SKM-1 treated with dmso at 0.1 percent for 144 hours (cell line): ENCODE measurements around the gene SPTBN5.

Source experiments
- DNase-seq: peaks from one replicate; lab custom pipeline; 2025; ENCODE audit not compliant: unreplicated experiment; lab: John Stamatoyannopoulos, UW

The SPTBN5 gene

DNA sequence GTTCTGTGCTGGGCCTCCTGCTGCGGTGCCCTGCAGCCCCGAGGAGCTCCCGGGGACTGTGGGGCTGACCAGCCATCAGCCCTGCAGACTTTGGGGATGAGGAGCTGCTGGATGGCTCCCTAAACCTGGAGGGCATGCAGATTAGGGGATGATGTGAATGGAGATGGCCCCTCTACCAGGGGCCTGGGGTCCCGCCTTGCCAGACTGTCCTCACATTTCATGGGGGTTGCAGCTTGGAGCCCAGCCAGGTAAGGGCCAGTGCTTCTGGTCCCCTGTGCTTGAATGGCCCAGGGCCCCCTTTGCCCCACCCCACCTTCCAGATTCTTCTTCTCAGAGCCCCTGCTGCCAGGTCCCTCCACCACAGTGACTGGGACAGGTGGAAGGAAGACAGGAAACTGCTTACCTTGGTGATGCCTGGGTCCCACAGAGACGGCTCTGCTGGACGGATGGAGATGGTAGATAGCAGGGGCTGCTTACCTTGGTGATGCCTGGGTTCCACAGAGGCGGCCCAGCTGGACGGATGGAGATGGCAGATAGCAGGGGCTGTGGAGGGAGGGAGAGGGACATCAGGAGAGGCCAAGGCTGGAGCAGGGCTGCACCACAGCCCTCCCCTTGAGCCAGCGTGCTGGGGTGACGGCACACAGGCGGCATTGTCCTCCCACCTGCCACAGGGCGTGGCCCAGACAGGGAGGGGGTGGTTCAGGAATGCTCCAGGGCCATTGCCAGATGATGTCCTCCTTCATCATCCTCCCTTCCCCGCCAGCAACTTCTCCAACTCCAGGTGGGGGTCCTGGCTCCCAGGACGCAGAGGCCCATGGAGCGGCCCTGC lies at the start of gene SPTBN5:
SPTBN5 (minus strand) TSS at position 632 of the 829 bp plus-strand sequence; CDS start at position 76, 556 bp downstream.
- no peak for DNase-seq

DNA sequence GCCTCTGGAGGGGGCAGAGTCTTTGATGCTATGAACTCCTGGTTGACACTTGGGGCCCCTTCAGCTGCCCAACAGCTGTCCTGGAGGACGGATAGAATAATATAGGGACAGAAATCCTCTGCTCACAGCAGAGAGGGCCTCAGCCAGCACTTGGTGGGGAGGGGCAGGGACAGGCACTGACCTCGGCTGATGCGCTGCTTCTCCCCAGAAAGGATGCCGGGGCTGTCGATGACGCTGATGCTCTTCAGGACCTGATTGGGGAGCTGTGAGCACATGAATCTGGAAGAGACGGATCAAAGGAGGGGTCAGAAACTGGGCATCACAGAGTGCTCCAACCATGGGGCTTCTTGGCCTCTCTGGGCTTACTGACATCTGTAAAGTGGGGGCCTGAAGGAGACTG lies 49.0 kb upstream of the SPTBN5 start:
- no peak for DNase-seq

DNA sequence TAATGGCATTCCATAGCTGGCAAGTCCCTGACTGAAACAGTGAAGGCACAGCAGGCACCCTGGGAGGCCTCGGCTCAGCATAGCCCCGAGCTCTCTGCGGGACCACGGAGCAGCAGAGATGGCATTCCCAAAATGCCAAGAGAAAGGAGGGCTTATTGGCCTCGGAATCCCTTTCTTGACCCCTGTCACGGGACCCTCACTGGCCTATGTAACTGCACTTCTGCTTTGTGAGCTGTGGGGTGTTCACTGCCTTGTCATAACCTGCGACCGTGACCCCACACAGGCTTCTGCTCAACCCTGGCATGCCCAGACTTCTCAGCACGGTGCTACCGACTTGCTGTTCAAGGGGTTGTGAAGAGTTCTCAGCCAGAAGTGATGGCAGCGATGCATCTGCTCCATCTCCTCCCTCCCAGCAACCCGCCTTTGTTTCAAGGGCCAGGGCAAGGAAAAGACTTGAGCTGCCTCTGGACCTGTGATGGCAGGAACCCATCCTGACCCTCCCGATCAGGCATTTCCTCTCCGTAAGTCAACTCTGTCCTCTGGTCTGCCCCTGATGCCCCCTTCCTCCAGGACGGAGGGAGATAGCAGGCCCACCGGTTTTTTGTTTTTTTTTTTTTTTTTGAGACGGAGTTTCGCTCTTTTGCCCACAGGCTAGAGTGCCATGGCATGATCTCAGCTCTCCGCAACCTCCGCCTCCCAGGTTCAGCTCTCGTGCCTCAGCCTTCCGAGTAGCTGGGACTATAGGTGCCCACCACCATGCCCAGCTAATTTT lies 48.0 kb upstream of the SPTBN5 start:
- no peak for DNase-seq

DNA sequence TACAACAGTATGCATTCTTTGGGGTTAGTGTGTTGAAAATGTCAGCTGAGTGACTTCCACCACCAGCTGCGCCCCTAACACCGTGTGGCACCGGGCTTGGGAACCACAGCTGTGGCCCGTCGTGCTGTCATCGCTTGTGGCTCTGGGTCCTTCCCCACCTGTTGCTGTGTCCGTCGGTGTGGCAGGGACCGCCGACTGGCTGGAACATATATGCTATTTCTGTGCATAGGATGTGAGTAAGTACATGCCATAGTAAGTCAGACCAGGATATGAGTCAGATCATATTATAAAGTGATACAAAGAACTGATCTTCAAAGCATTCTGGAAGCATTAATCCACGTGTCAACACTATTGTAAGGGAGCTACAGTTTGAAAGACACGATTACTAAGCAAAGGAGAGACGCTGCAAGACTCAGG lies 46.6 kb upstream of the SPTBN5 start:
- no peak for DNase-seq

DNA sequence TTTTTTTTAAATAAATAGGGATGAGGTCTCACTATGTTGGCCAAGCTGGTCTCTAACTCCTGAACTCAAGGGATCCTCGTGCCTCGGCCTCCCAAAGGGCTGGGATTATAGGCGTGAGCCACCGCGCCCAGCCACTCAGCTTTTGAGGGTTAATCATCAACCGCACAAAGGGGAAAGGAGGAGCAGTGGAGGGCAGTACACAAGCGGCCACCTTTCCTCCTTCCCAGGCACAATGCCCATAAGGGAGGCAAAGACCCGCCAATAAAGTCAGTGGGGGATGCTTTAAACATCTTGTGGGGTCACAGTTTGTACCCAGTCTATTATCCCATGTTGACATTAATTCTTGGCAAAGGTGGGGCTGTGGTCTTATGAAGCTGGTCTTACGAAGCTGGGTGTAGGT lies 46.1 kb upstream of the SPTBN5 start:
- no peak for DNase-seq

DNA sequence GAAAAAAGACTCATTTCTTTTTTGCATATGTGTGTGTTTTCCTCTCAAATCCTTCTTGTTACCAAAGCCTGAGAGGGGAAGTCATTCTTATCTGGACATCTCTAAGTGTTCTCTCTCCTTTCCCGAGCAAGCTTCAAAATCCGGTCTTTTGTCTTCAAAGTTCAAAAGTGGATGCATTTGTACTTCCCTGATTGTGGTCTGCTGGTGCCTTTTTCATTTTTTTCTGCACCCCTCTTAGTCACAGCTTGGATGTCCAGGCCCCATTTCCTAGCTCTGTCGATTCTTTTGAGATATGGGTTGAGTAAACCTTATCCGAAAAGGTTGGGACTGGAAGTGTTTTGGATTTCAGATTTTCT lies 43.7 kb upstream of the SPTBN5 start:
- no peak for DNase-seq

DNA sequence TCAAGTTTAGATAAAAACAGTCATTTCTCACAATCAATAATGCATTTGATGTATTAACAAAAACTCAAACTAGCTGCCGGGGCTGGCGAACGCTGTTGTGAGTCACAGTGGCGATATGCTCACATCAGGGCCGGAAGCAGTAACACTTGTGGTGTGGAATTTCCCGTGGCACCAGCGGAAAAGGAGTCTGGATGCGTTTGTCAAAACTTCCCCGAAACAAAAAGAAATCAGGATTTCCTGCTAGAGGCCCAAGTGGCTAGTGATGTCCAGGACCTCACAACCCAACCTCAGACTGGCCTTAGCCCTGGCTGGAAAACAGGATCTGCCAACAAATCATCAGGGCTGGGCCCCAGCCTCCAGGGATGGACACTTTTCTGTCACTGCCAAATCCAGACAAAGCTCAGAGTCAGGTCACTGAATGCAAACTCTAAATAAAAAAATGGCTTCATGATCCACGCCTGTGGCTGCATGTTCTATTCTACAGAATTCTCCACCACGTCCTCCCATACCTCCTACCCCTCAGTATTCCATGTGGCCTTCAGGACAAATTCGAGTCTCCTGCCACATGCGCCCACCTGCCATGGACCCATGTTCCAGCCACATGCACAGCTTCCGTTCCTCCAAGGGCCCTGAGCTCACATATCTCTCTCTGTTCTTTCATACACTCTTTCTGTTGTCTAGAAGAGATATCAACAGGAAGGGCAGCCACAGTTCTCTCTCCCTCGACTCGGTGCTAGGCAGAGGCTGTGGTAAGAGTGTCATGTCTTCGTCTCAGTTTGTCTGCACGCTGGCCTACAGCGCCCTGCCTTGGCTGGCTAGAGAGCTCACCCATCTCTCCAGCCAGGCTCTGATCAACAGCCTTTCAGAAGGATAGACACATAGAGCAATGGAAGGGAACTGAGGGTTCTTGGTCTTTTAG lies 43.1 kb upstream of the SPTBN5 start:
- no peak for DNase-seq

DNA sequence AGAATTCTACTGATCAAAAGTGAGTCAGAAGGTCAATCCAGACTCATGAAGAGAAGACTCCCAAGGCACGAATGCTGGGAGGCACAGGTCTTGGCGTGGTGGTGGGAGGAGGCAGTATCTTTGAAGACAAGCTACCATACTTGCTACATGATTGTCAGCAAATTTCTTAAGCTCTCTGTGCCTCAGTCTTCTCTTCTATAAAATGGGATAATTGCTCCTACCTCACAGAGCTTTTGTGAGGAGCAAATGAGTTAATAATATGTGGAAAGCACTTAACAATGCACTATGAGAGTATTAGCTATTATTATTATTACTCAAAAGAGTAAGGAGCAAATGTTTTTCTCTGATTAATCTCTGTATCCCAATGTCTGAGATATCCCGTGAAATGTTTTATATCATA lies 42.3 kb upstream of the SPTBN5 start:
- no peak for DNase-seq

DNA sequence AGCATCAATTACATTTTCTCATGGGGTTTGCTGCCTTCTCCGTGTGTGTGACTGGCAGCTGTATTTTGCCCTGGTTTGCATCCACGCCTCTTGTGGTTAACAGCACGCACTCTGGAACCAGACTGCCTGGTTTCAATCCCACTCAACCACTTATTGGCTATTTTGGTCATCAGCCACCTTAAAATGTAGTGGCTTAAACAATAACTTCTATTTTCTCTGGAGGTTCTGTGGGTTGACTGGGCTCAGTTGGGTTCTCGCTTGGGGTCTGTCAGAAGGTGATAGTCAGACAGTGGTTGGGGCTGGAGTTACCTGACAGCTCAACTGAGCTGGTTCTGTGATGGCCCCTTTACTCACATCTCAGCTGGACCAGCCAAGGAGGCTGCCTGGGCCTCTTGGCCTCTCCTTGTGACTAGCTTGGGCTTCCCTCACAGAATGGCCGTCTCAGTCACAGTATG lies 41.7 kb upstream of the SPTBN5 start:
- DNase-seq: no peak

DNA sequence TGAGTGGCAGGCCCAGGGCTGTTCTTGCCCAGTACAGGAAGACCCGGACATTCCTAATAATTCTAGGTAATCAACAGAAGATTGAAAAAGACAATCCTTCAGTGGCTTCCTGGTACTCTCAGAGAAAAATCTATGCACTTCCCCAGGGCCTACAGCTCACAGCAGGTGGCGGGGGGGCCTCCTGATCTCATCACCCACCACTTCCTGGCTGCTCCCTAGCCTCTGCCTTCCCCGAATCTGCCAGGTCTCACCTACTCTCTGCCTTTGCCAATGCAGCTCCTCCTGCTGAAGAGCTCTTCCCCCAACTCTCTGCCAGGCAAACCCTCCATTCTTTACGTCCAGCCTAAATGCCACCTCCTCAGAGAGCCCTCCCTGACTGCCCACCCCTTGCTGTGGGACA lies 41.0 kb upstream of the SPTBN5 start:
- DNase-seq: no peak

DNA sequence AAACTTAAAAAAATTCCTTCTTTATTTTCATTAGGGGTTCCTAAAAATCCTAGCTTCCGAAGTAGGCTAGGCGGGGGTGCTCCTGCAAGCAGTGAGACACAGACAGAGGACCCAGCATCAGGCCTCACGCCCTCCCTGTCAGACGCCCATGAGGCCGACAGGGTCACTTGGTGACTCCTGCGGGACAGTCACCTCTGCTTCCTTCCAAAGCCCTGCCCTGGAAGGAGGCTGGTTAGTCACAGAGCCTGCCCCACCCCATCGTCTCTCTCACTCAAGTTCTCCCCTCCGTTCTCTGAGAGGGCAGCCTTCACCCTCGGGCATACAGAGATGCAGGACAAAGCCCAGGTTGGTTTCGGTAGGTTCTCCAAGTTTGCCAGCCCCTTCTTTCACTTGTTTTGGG lies 39.9 kb upstream of the SPTBN5 start:
- DNase-seq: no peak

DNA sequence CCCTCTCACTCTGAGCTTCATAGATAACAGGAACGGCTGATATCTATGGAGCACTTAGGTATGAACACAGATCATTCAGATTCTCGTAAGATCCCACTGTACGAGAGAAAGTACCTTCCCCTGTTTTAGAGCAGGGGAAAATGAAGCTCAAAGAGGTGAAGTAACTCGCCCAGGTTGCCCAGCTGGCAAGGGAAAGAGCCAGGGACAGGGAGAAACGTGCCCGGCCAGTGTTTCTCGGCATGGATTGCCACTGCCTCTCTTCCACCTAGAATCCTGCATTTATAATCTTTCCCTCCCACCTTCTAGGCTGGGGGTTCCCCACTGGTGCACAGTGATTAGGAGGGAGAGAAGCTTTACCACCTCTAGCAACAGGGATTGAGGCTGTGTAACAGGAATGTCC lies 39.5 kb upstream of the SPTBN5 start:
- no peak for DNase-seq

DNA sequence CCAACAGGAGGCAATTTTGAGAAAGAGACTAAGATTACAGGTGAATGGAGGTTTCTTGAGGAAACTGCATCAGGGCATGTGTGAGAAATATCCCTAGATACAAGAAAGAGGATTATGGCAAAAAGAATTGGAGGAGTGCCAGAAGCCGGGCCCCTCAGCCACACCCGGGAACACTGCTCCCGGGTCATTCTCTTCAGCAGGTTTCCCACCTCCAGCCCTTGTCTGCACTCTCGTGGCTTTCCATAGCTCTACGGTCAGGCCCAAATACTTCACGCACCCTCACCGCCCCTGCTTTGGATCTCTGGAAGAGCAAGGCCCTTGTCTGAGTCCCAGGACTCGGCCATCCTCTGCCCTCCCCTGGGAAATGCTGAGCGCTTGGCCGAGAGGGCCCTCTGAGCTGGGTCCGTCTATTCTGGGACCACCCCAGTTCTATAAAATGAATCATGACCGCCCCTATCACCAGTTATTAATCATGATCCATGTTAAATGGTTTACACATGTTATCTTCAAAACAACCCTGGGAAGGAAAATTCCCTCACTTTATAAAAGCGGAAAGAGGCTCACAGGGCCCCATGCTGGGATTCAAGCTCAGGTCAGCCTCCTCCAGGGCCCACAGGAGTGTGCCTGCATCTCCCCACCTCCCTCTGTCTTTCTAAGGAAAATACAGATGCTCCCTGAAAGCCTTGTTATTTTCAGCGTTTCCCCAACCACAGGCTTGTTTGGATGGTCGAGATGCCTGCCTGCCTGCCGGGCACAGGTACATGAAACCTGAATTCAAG lies 38.8 kb upstream of the SPTBN5 start:
- DNase-seq: no peak

DNA sequence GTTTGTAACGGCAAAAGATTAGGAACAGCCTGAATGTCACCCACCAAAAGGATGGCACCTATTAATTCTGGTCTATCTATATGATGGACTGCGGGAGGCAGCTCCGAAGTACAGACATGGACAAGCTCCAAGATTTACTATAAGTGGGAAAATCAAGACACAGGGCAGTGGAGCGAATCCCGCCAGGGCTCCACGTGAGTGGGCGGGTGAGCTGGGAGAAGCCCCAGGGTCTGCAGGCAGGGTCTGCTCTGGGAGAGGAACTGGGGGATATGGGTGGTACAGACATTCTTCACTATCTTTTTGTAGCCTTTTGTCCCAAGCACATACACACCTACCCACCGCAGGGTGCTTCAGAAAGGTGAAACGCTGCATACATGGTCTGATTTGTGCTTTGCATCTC lies 38.2 kb upstream of the SPTBN5 start:
- no peak for DNase-seq

DNA sequence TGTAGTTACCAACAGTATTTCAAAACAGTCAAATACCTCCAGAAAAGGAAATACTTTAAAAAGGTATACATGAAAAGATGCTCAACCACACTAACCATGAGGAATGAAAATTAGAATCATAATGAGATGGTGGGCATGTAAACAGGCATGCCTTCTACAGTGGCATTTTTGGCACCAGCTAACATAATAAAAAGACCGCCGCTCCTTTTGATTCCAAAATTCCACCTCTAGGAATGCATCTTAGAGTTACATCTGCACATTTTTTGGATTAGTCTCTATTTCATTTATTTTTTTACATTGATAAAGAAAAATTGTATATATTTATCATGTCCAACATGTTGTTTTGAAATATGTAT lies 37.0 kb upstream of the SPTBN5 start:
- no peak for DNase-seq

DNA sequence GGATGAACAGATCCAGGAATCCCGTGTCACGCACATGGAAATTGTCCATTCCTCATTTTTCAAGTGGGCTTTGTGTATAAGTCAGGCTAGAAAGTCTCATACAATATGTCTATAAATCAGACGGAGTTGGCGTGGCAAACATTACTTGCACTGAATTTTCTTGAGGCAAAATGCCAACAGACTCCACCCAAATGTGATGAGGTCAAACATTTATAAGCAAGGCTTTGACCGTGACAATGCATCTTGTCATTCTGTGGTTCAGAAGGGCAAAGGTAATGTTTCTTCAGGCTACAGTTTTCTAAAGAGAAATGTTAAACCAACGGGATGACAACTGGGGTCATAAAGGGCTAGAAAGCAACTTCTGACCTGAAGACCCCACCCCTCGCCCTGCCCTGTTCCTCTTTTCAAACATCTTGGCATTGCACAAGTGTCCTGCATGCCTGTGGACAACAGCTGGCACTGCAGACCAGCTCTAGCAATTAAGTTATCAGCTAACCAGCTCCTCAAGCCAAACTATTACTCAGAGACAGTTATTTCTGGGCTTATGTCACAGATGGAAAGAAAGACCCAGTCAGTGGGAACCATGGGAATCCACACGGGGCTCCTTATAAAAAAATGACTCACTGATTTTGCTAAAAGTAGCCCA lies 36.5 kb upstream of the SPTBN5 start:
- DNase-seq: peak; percentile 63

DNA sequence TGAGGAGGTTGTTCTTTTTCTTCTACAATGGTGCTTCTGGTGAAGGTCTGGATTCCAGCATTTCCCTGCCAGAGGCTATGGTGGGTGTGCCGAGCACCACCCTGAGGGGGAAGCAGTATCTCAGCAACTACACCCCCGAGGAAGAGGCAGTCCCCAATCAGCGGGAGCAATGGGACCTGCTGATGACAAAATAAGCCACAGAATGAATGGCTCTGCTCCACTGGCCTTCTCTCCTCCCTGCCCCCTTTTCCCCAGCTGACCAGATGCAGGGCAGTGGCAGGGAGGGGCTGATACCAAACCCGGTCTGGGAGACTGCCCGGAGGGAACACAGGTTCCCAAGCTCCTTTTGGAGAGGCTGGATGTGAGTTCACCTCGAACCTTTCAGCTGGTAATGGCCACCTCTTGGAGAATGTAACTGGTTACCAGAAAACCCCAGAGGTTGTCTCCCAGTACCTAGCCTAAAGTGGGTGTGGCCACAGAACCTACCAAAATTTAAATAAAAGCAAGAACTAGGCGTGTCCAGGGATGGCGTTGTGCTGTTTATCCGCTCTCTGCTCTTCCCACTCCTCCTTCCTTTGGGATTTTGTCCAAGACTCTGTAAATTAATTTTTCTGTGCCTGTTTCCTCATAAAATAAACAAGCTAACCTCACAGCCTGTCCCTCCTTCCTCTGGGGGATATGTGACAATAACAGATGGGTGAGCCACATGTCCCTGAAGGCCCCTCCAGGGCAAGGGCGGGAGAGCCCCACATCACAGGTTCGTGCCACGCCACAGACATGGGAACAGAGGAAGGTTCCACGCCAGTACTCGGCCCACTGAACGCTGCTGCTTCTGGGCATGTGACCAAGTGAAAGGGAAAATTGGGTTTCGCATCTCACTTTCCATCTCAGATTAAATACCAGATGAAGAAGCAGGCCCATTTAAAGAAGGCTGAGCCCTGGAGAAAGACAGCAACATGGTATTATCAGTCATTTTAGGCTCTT lies 35.1 kb upstream of the SPTBN5 start:
- no peak for DNase-seq

DNA sequence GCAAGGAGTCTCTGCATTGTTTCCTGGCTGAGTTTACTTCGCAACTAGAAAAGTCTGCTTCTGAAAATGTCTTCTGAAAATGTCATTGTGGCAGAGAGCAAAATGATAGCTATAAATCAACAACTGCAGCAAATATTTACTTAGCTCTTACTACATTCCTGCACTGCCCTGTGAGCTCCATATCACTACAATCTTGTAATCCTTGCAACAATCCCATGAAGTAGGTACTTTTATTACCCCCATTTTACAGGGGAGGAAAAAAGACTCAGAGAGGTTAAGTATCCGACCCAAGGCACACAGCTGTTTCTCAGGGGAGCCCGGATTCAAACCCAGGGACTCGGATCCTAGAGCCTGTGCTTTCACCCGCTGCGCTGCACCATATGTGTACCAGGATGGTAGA lies 34.2 kb upstream of the SPTBN5 start:
- no peak for DNase-seq

DNA sequence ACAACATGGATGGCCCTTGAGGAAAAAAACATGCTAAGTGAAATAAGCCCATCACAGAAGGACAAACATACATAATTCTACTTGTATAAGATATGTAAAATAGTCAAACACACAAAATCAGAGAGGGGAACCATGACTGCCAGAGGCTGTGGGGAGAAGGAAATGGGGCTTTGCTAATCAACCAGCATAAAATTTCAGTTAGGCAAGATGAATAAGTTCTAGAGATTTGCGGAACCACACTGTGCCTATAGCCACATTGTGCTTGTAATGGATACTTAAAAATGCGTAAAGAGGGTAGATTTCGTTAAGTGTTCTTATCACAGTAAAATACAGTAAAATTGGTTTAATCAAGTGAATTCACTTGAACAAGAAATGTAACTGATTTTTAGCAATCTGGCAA lies 33.7 kb upstream of the SPTBN5 start:
- no peak for DNase-seq
